Heart left ventricle (tissue), 13 donors: ENCODE results near the gene SYNE3.

Experiments used
- POLR2A ChIP-seq, 2 donors: fragments of 450-650 bp; IDR thresholded peaks; one replicate each; pipeline ENCODE4 v1.6.1; 2017; ENCODE audit warnings: antibody characterized with exemption in 2 of 2, mild to moderate bottlenecking in 2 of 2, moderate library complexity in 2 of 2
- TF ChIP-seq, protein P1 (sequence below), 12 donors: fragments of 200-600 bp; sonication (generic) in 4 of 12; IDR thresholded peaks; one replicate each; pipeline versions ENCODE4 v1.5.0 to v1.8.0; 2018 to 2022; ENCODE audit warnings: antibody characterized with exemption in 12 of 12, mild to moderate bottlenecking in 5 of 12
- donor health status: ischemic (EF 13 %, LVEDD 7.1; RV severe dilation, severe dysfunction).
- donor health status: DM: no; HTN: yes; CAD: no.
- donor health status: DM: no; HTN: no; CAD: no.
- donor health status: ischemic (EF 25% LVEDD 6.9; RV normal size, moderate dysfunction).
- donor health status: ischemic (EF 25% LVEDD 5.7; RV mildly dilated, moderate dysfunction).
- donor health status: ischemic (EF 35%, LVEDD 5.7; RV mildly dilated, moderate dysfunction).
- donor health status: nonischemic (EF 11% LVEDD 7.7; RV severe dilation, severe dysfunction).
- donor health status: DM: yes; HTN: yes; CAD: no.
- donor health status: PGD.
- donor health status: ischemic (EF 29% LVEDD 5.4; RV normal size, mild dysfunction).
- donor health status: nonischemic (EF 23%, LVEDD 6.1; RV moderate dilation, normal function).

DNA sequence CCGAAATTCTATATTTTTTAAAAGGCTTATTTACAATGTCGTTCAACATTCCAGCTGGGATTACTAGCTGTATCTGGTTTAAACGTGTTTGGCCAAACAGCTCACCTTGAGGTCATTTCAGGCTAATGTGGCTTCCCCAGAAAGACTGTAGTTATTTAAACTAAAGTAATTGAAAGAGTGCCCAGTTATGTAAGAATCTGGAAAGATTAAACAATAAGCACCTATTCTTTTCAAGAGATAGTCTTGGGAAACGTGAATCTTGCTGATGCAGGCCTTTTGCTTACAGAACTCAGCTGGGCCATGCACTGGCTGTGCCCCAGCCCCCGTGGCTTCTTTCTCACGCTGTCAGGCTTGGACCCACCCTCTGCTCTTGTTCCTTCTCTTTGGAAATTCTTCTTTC lies 42.8 kb upstream of the SYNE3 start:
- TF ChIP-seq, protein P1, sequence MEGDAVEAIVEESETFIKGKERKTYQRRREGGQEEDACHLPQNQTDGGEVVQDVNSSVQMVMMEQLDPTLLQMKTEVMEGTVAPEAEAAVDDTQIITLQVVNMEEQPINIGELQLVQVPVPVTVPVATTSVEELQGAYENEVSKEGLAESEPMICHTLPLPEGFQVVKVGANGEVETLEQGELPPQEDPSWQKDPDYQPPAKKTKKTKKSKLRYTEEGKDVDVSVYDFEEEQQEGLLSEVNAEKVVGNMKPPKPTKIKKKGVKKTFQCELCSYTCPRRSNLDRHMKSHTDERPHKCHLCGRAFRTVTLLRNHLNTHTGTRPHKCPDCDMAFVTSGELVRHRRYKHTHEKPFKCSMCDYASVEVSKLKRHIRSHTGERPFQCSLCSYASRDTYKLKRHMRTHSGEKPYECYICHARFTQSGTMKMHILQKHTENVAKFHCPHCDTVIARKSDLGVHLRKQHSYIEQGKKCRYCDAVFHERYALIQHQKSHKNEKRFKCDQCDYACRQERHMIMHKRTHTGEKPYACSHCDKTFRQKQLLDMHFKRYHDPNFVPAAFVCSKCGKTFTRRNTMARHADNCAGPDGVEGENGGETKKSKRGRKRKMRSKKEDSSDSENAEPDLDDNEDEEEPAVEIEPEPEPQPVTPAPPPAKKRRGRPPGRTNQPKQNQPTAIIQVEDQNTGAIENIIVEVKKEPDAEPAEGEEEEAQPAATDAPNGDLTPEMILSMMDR (IDR thresholded peaks at IDR 0.05), result no peak
- TF ChIP-seq POLR2A (IDR thresholded peaks at IDR 0.05), result no peak
